K562 (cell line): Measurements from ENCODE around the gene OTOG. TPM values are rescaled to one million over a fixed set of nuclear protein-coding genes. Genes with fewer than 3 reads are reported as not detected.

Experiments
- CTBP1 ChIP-seq: fragments of 450-650 bp; IDR thresholded peaks from 2 replicates; pipeline ENCODE4 v1.6.1; 2016; ENCODE audit warnings: borderline replicate concordance
- HNRNPUL1 ChIP-seq: fragments of 200-400 bp; formaldehyde crosslinking; IDR thresholded peaks from 2 replicates; pipeline ENCODE4 v1.6.1; 2017; ENCODE audit warnings: low read length
- MBD2 ChIP-seq: sonication (generic); IDR thresholded peaks from 2 replicates; pipeline ENCODE4 v1.6.1; 2016; ENCODE audit warnings: low read depth, borderline replicate concordance
- NCOR1 ChIP-seq: fragments of 450-650 bp; IDR thresholded peaks from 2 replicates; pipeline ENCODE4 v1.6.1; 2016; ENCODE audit warnings: mild to moderate bottlenecking, moderate library complexity
- NFYB ChIP-seq: IDR thresholded peaks from 2 replicates; pipeline ENCODE4 v1.6.1; 2011; ENCODE audit warnings: mild to moderate bottlenecking, moderate library complexity; ENCODE audit not compliant: insufficient read length; ENCODE audit errors: extremely low read depth
- RB1 ChIP-seq: fragments of 450-650 bp; IDR thresholded peaks from 2 replicates; pipeline ENCODE4 v1.6.1; 2017; ENCODE audit warnings: low read depth, mild to moderate bottlenecking
- SMARCE1 ChIP-seq: fragments of 450-650 bp; IDR thresholded peaks from 2 replicates; pipeline ENCODE4 v1.7.1; 2016; ENCODE audit warnings: mild to moderate bottlenecking
- TCF3 ChIP-seq: sonication (generic); formaldehyde crosslinking; IDR thresholded peaks from 2 replicates; pipeline ENCODE4 v1.4.0; 2020; ENCODE audit warnings: mild to moderate bottlenecking, missing genetic modification reagents
- XRCC3 ChIP-seq: fragments of 450-650 bp; IDR thresholded peaks from 2 replicates; pipeline ENCODE4 v1.6.1; 2017; ENCODE audit warnings: mild to moderate bottlenecking, moderate library complexity
- ZBTB17 ChIP-seq: fragments of 450-650 bp; formaldehyde crosslinking; IDR thresholded peaks from 2 replicates; pipeline ENCODE4 v1.4.0; 2020; ENCODE audit warnings: mild to moderate bottlenecking
- ZNF134 ChIP-seq: fragments of 250-450 bp; sonication (Bioruptor Pico); conservative IDR thresholded peaks from 2 replicates; pipeline ENCODE4 v1.4.0; 2020
- ZNF398 ChIP-seq: fragments of 250-450 bp; sonication (Bioruptor Pico); IDR thresholded peaks from 2 replicates; pipeline ENCODE4 v1.8.0; 2021; ENCODE audit warnings: moderate library complexity, mild to moderate bottlenecking, inconsistent platforms
- polyA plus RNA-seq, 8 experiments: library from polyadenylated mRNA; depleted of rRNA in 4 of 8; stranded (reverse) in 5 of 8; unstranded in 3 of 8; fragments of >200 nt; fragmentation: Nextera tagmentation in 2 of 8; fragmentation: Illumina TruSeq in 1 of 8; extraction: Ambion mirVana in 2 of 8; extraction: Trizol in 1 of 8; gene quantifications; 2 replicates each; pipeline versions ENCODE4 v1.2.1 to v1.2.3, GENCODE V29; 2011 to 2014; ENCODE audit warnings: inconsistent platforms in 1 of 8, missing spikeins in 1 of 8
- total RNA-seq, 7 experiments: library from RNA; depleted of rRNA in 6 of 7; stranded (reverse); fragments of >200 nt in 6 of 7; fragmentation: Illumina TruSeq in 2 of 7; extraction: Trizol in 2 of 7; gene quantifications; 2 replicates each; pipeline versions ENCODE4 v1.2.1 to v1.2.3, GENCODE V29; 2011 to 2021; ENCODE audit warnings: low replicate concordance in 1 of 7
- TF ChIP-seq, protein P1 (sequence below): fragments of 200-800 bp; sonication (Bioruptor generic); IDR thresholded peaks from 2 replicates; pipeline ENCODE4 v1.6.1; 2017; ENCODE audit warnings: missing genetic modification characterization, missing compliant biosample characterization

OTOG gene
- total and polyA plus RNA-seq, 9 of the 15 experiments (the other 6 are each of a cell fraction or from before 2014, with no cell fraction given), result not detected

GRCh38 chr11:17556999-17557398, 9.9 kb downstream of the OTOG start (continued):
- TF ChIP-seq ZNF398 (CRISPR knock-in tag) (no peak), ZBTB17 (CRISPR knock-in tag) (no peak), NCOR1 (no peak), TCF3 (CRISPR knock-in tag) (no peak), NFYB (no peak), RB1 (no peak), HNRNPUL1 (no peak), XRCC3 (no peak), SMARCE1 (no peak), MBD2 (no peak), CTBP1 (no peak), ZNF134 (CRISPR knock-in tag) (no peak)
- TF ChIP-seq, protein P1, sequence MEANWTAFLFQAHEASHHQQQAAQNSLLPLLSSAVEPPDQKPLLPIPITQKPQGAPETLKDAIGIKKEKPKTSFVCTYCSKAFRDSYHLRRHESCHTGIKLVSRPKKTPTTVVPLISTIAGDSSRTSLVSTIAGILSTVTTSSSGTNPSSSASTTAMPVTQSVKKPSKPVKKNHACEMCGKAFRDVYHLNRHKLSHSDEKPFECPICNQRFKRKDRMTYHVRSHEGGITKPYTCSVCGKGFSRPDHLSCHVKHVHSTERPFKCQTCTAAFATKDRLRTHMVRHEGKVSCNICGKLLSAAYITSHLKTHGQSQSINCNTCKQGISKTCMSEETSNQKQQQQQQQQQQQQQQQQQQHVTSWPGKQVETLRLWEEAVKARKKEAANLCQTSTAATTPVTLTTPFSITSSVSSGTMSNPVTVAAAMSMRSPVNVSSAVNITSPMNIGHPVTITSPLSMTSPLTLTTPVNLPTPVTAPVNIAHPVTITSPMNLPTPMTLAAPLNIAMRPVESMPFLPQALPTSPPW, result no peak
